Measurements from ENCODE around the gene ZNF205.
A peak's percentile ranks its signal among the peaks of the same experiment; 100 is the strongest.

The ZNF205 gene

GRCh38 chr16:3123986-3124886 is 11.8 kb downstream of the ZNF205 start (continued):
- peak; percentile 91 for TF ChIP-seq ZBTB48 (tag by site-specific recombination; IDR thresholded peaks at IDR 0.05)
- no peak for TF ChIP-seq ZNF362 (tag by site-specific recombination; IDR thresholded peaks at IDR 0.05)
- no peak for TF ChIP-seq SALL2 (tag by site-specific recombination; IDR thresholded peaks at IDR 0.05; ENCODE audit: borderline replicate concordance)
- no peak for TF ChIP-seq ZNF23 (tag by site-specific recombination; IDR thresholded peaks at IDR 0.05; ENCODE audit: borderline replicate concordance)
- TF ChIP-seq ZSCAN23 (tag by site-specific recombination; IDR thresholded peaks at IDR 0.05) = 0 out of 2 replicates have a peak, but pooled peaks have one; percentile 35
- no peak for TF ChIP-seq OSR2 (tag by site-specific recombination; IDR thresholded peaks at IDR 0.05)
- no peak for TF ChIP-seq ZNF704 (tag by site-specific recombination; IDR thresholded peaks at IDR 0.05)
- TF ChIP-seq PRDM1 (tag by site-specific recombination; IDR thresholded peaks at IDR 0.05) = no peak
- TF ChIP-seq GLIS1 (tag by site-specific recombination; IDR thresholded peaks at IDR 0.05) = peak; percentile 3; the same call in 1 of the 2 replicates
- TF ChIP-seq ZBTB26 (tag by site-specific recombination; optimal IDR thresholded peaks at IDR 0.05) = peak; percentile 45
- no peak for TF ChIP-seq ZNF426 (tag by site-specific recombination; IDR thresholded peaks at IDR 0.05)
- no peak for TF ChIP-seq ZNF530 (tag by site-specific recombination; IDR thresholded peaks at IDR 0.05; ENCODE audit: low read depth)
- peak; percentile 98 for TF ChIP-seq ZBTB6 (tag by site-specific recombination; IDR thresholded peaks at IDR 0.05)
- TF ChIP-seq PRDM10 (tag by site-specific recombination; IDR thresholded peaks at IDR 0.05) = peak; percentile 64
- TF ChIP-seq HOXD13 (CRISPR knock-in tag; IDR thresholded peaks at IDR 0.05; ENCODE audit: borderline replicate concordance) = no peak
- no peak for TF ChIP-seq ZNF571 (tag by site-specific recombination; IDR thresholded peaks at IDR 0.05)
- peak; percentile 99 for TF ChIP-seq ZNF600 (tag by site-specific recombination; IDR thresholded peaks at IDR 0.05)
- peak; percentile 60 for TF ChIP-seq ZNF76 (tag by site-specific recombination; IDR thresholded peaks at IDR 0.05; ENCODE audit: borderline replicate concordance, low read depth)
- peak; percentile 99 for TF ChIP-seq KLF10 (tag by site-specific recombination; IDR thresholded peaks at IDR 0.05)
- peak; percentile 96 for TF ChIP-seq SP3 (tag by site-specific recombination; IDR thresholded peaks at IDR 0.05)
- TF ChIP-seq ZNF24 (tag by site-specific recombination; IDR thresholded peaks at IDR 0.05) = peak; percentile 70; the same call in 1 of the 2 replicates
- peak; percentile 83 for TF ChIP-seq YY1 (tag by site-specific recombination; IDR thresholded peaks at IDR 0.05)
- peak; percentile 98 for TF ChIP-seq ZFP37 (tag by site-specific recombination; IDR thresholded peaks at IDR 0.05)
- peak; percentile 7; the same call in 1 of the 2 replicates for TF ChIP-seq ZNF341 (tag by site-specific recombination; IDR thresholded peaks at IDR 0.05; ENCODE audit: low read depth)
- TF ChIP-seq ZNF2 (tag by site-specific recombination; IDR thresholded peaks at IDR 0.05) = peak; percentile 92
- no peak for TF ChIP-seq BCL11B (tag by site-specific recombination; IDR thresholded peaks at IDR 0.05; ENCODE audit: low read depth)
- TF ChIP-seq KLF16 (tag by site-specific recombination; IDR thresholded peaks at IDR 0.05) = peak; percentile 97
- TF ChIP-seq ZIC2 (tag by site-specific recombination; IDR thresholded peaks at IDR 0.05) = peak; percentile 52
- TF ChIP-seq ZNF155 (tag by site-specific recombination; IDR thresholded peaks at IDR 0.05) = no peak
- TF ChIP-seq ZNF324 (tag by site-specific recombination; IDR thresholded peaks at IDR 0.05) = peak; percentile 53; the same call in 1 of the 2 replicates
- peak; percentile 69; the same call in 1 of the 2 replicates for TF ChIP-seq ZEB2 (tag by site-specific recombination; IDR thresholded peaks at IDR 0.05)
